Panc1 (cell line): Measurements from ENCODE around the gene NEK2. TPM values are rescaled to one million over a fixed set of nuclear protein-coding genes. Genes with fewer than 3 reads are reported as not detected.
A peak's percentile ranks its signal among the peaks of the same experiment; 100 is the strongest.

Experiments used
- ATAC-seq: fragments of 200-7000 bp; cut with Tn5 transposase; 2 replicates; pipeline ENCODE4 v1.9.1; 2020; ENCODE audit warnings: mild to moderate bottlenecking, moderate library complexity
- BruUV-seq: library from RNA; stranded (reverse); fragments of 400-500 nt; replicated peaks from 2 replicates; lab custom pipeline; 2021; lab: Mats Ljungman, UMichigan
- CTCF ChIA-PET: fragments of 300-600 bp; sonication (Branson Sonifier 250); formaldehyde crosslinking; loops from one replicate; lab custom pipeline; 2022; ENCODE audit warnings: antibody characterized with exemption; lab: Charles Lee
- POLR2A ChIA-PET: fragments of 300-600 bp; sonication (Branson Sonifier 250); formaldehyde crosslinking; loops from one replicate; lab custom pipeline; 2022; ENCODE audit warnings: antibody characterized with exemption; lab: Charles Lee
- DNase-seq: peaks from one replicate; pipeline ENCODE4 v3.0.0-alpha.2; 2010; ENCODE audit warnings: low read depth, low spot score
- H3K27ac ChIP-seq: 2 replicates; pipeline ENCODE4 v1.5.1; 2011; ENCODE audit warnings: mild to moderate bottlenecking, low read length, inconsistent platforms
- H3K27me3 ChIP-seq: fragments of 200-500 bp; sonication (Bioruptor generic); 2 replicates; pipeline ENCODE4 v1.6.0; 2014; ENCODE audit warnings: low read length, inconsistent platforms; ENCODE audit not compliant: control insufficient read depth, insufficient read depth
- H3K36me3 ChIP-seq: fragments of 200-500 bp; sonication (Bioruptor generic); 2 replicates; pipeline ENCODE4 v1.5.1; 2014; ENCODE audit warnings: inconsistent platforms, mild to moderate bottlenecking, low read length, moderate library complexity; ENCODE audit not compliant: control insufficient read depth, insufficient read depth
- H3K4me1 ChIP-seq: 2 replicates; pipeline ENCODE4 v1.5.1; 2011; ENCODE audit warnings: inconsistent platforms, mild to moderate bottlenecking, low read length, moderate library complexity; ENCODE audit not compliant: control insufficient read depth, insufficient read depth
- H3K4me3 ChIP-seq, 2 experiments: 2 replicates each; pipeline ENCODE4 v1.5.1; 2011 to 2012; ENCODE audit warnings: low read depth in 2 of 2, low read length in 2 of 2, mild to moderate bottlenecking in 2 of 2, inconsistent platforms in 1 of 2, moderate library complexity in 1 of 2
- H3K9me3 ChIP-seq: fragments of 200-500 bp; sonication (Bioruptor generic); 2 replicates; pipeline ENCODE4 v1.5.1; 2014; ENCODE audit warnings: low read depth, mild to moderate bottlenecking, inconsistent platforms, low read length, moderate library complexity; ENCODE audit not compliant: control insufficient read depth, insufficient read depth
- POLR2AphosphoS5 ChIP-seq: IDR thresholded peaks from 2 replicates; pipeline ENCODE4 v1.6.1; 2012; ENCODE audit warnings: mild to moderate bottlenecking, low read depth, low read length, moderate library complexity
- SIN3A ChIP-seq: IDR thresholded peaks from 2 replicates; pipeline ENCODE4 v1.6.1; 2012; ENCODE audit warnings: low read depth, mild to moderate bottlenecking, low read length, moderate library complexity, borderline replicate concordance; ENCODE audit not compliant: insufficient read depth
- TCF7L2 ChIP-seq: IDR thresholded peaks from 2 replicates; pipeline ENCODE4 v1.6.1; 2011; ENCODE audit warnings: mild to moderate bottlenecking, low read depth, low read length, inconsistent platforms
- in situ Hi-C: cut with HindIII; loops from 2 replicates; pipeline ENCODE4 v1.10.0; 2016; ENCODE audit warnings: low sequenced_read_pairs, low pct_unique_long_range_greater_than_20kb
- intact Hi-C: fragments of 100-400 bp; cut with micrococcal nuclease; formaldehyde crosslinking; loops from one replicate; pipeline ENCODE4 v1.10.0; 2022; ENCODE audit not compliant: unreplicated experiment
- total RNA-seq: library from RNA; stranded (reverse); gene quantifications from one replicate; pipeline ENCODE4 v1.2.1, GENCODE V29; 2021; ENCODE audit not compliant: unreplicated experiment
- TF ChIP-seq, protein P1 (sequence below), 2 experiments: IDR thresholded peaks; 2 replicates each; pipeline ENCODE4 v1.6.1; 2011 to 2012; ENCODE audit warnings: low read depth in 2 of 2, control low read depth in 1 of 2, low read length in 1 of 2, mild to moderate bottlenecking in 1 of 2, moderate library complexity in 1 of 2; ENCODE audit not compliant: insufficient read depth in 1 of 2
- TF ChIP-seq, protein P2 (sequence below): fragments of 450-650 bp; IDR thresholded peaks from 2 replicates; pipeline ENCODE4 v1.5.1; 2017; ENCODE audit warnings: mild to moderate bottlenecking

NEK2 gene
- total RNA-seq, 1 experiment from 2014 or later, result 34.4 TPM

DNA sequence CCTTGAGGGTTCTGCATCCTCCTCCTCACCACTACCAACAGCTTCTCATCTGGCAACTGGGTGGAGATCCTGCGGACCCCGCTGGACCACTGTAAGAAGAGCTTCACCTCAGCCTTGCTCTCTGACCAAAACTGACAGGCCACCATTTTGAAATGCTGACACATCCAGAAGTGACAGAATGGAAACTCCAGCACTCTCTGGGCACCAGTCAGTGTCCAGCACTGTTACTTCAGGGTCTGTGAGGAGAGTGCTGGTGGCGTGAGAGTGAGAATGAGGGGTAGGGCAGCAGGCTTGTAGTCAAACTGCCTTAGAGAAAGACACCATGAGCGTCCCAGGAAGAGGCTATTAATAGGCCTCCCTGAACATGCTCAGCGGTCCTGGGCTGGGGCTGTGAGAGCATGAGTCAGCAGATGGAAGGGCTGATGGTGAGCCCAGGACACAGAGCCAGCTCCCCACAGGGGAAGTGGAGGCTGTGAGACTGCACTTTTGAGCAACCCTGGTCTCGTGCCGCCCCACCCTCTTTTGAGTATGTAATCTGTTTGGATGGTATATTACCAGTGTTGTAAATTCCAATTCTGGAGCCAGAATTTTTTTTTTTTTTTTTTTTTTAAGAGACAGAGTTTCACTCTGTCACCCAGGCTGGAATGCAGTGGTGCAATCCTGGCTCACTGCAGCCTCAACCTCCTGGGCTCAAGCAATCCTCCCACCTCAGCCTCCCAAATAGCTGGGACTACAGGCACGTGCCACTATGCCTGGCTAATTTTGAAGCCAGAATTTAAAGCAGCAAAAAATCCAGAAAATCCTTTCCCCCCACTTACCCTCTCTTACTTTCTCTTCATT, 62.1 kb downstream of the NEK2 start:
- TF ChIP-seq, protein P1, sequence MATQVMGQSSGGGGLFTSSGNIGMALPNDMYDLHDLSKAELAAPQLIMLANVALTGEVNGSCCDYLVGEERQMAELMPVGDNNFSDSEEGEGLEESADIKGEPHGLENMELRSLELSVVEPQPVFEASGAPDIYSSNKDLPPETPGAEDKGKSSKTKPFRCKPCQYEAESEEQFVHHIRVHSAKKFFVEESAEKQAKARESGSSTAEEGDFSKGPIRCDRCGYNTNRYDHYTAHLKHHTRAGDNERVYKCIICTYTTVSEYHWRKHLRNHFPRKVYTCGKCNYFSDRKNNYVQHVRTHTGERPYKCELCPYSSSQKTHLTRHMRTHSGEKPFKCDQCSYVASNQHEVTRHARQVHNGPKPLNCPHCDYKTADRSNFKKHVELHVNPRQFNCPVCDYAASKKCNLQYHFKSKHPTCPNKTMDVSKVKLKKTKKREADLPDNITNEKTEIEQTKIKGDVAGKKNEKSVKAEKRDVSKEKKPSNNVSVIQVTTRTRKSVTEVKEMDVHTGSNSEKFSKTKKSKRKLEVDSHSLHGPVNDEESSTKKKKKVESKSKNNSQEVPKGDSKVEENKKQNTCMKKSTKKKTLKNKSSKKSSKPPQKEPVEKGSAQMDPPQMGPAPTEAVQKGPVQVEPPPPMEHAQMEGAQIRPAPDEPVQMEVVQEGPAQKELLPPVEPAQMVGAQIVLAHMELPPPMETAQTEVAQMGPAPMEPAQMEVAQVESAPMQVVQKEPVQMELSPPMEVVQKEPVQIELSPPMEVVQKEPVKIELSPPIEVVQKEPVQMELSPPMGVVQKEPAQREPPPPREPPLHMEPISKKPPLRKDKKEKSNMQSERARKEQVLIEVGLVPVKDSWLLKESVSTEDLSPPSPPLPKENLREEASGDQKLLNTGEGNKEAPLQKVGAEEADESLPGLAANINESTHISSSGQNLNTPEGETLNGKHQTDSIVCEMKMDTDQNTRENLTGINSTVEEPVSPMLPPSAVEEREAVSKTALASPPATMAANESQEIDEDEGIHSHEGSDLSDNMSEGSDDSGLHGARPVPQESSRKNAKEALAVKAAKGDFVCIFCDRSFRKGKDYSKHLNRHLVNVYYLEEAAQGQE (IDR thresholded peaks at IDR 0.05; ENCODE audit: insufficient read depth in 1 of 2, low read depth in 2 of 2, low read length in 1 of 2), result no peak
- TF ChIP-seq, protein P2, sequence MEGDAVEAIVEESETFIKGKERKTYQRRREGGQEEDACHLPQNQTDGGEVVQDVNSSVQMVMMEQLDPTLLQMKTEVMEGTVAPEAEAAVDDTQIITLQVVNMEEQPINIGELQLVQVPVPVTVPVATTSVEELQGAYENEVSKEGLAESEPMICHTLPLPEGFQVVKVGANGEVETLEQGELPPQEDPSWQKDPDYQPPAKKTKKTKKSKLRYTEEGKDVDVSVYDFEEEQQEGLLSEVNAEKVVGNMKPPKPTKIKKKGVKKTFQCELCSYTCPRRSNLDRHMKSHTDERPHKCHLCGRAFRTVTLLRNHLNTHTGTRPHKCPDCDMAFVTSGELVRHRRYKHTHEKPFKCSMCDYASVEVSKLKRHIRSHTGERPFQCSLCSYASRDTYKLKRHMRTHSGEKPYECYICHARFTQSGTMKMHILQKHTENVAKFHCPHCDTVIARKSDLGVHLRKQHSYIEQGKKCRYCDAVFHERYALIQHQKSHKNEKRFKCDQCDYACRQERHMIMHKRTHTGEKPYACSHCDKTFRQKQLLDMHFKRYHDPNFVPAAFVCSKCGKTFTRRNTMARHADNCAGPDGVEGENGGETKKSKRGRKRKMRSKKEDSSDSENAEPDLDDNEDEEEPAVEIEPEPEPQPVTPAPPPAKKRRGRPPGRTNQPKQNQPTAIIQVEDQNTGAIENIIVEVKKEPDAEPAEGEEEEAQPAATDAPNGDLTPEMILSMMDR, result no peak
- TF ChIP-seq POLR2AphosphoS5, result no peak
- DNase-seq, result peak; percentile 20
- ATAC-seq, result peak; percentile 76
- BruUV-seq, result no TSS peak
- CTCF ChIA-PET, result no interaction called here
- in situ Hi-C loops (no loop called here), intact Hi-C loops (no loop called here)
- Histone ChIP-seq H3K36me3 (no peaks in the 10 kb centered on the region), H3K27me3 (no peaks in the 10 kb centered on the region), H3K27ac (no peak overlapping the region), H3K4me1 (peaks cover 3% of the 10 kb centered on the region; the same call in 1 of the 2 replicates), H3K9me3 (no peaks in the 10 kb centered on the region), H3K4me3 (no peak overlapping the region)
- POLR2A ChIA-PET, result no interaction called here

DNA sequence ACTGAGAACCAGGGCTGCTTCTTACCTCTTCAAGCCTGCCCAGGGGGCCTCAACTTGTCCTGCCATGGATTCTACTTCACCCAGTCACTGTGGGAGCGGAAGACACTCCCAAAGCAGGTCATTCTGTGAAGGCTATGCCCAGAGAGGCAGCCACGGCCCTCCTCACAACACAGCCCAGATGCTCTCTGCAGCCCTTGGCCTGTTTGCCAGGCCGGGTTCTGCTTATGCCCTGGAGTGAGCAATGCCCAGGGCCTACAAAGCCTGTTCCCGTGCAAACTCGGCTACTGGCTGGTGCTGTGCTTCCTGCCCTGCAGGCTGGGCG, 62.7 kb downstream of the NEK2 start:
- ATAC-seq (no peak; the same call in 1 of the 2 replicates), DNase-seq (no peak)
- Histone ChIP-seq H3K4me3 (no peak overlapping the region), H3K27ac (no peak overlapping the region), H3K4me1 (peaks cover 3% of the 10 kb centered on the region; the same call in 1 of the 2 replicates), H3K36me3 (no peaks in the 10 kb centered on the region), H3K27me3 (no peaks in the 10 kb centered on the region), H3K9me3 (no peaks in the 10 kb centered on the region)
- TF ChIP-seq SIN3A (no peak), TCF7L2 (no peak), POLR2AphosphoS5 (no peak)
- TF ChIP-seq, protein P2, result no peak
- TF ChIP-seq, protein P1 (IDR thresholded peaks at IDR 0.05; ENCODE audit: insufficient read depth in 1 of 2, low read depth in 2 of 2, low read length in 1 of 2), result no peak
- POLR2A ChIA-PET, result no interaction called here
- BruUV-seq, result no TSS peak
- CTCF ChIA-PET, result no interaction called here
- in situ Hi-C loops, result no loop called here
- intact Hi-C loops, result no loop called here
